Ascending aorta (tissue), 2 donors: ENCODE results near the gene SMPD3. TPM values are rescaled to one million over a fixed set of nuclear protein-coding genes. Genes with fewer than 3 reads are reported as not detected.

Source experiments
- DNase-seq, 2 donors: peaks; one replicate each; pipeline ENCODE4 v3.0.0-alpha.2; 2019; ENCODE audit warnings: low spot score in 2 of 2
- H3K27ac ChIP-seq, 2 donors: fragments of 200-600 bp; sonication (generic); one replicate each; pipeline ENCODE4 v1.5.1; 2016 to 2017; ENCODE audit warnings: mild to moderate bottlenecking in 1 of 2
- H3K27me3 ChIP-seq: fragments of 200-600 bp; sonication (generic); one replicate; pipeline ENCODE4 v1.5.1; 2017
- H3K36me3 ChIP-seq, 2 donors: fragments of 200-600 bp; sonication (generic); one replicate each; pipeline ENCODE4 v1.5.1; 2016
- H3K4me1 ChIP-seq, 2 donors: fragments of 200-600 bp; sonication (generic); one replicate each; pipeline ENCODE4 v1.5.1; 2016 to 2017; ENCODE audit warnings: mild to moderate bottlenecking in 1 of 2
- H3K4me3 ChIP-seq, 2 donors: fragments of 200-600 bp; sonication (generic); one replicate each; pipeline ENCODE4 v1.5.1; 2016 to 2017; ENCODE audit warnings: mild to moderate bottlenecking in 1 of 2
- H3K9me3 ChIP-seq, 2 donors: fragments of 200-600 bp; sonication (generic); one replicate each; pipeline ENCODE4 v1.5.1; 2016
- CTCF ChIP-seq, 3 experiments: fragments of 200-600 bp in 2 of 3; fragments of 450-650 bp in 1 of 3; sonication (generic) in 2 of 3; IDR thresholded peaks; one replicate each; pipeline ENCODE4 v1.5.1; 2016 to 2019; ENCODE audit warnings: antibody characterized with exemption in 3 of 3, mild to moderate bottlenecking in 1 of 3, moderate library complexity in 1 of 3
- intact Hi-C: fragments of 100-400 bp; cut with DNase I; formaldehyde crosslinking; loops from one replicate; pipeline ENCODE4 v1.15.1; 2023
- total RNA-seq: library from RNA; depleted of rRNA; stranded (reverse); fragments of >200 nt; gene quantifications from one replicate; pipeline ENCODE4 v1.1.0, GENCODE V29; 2016

SMPD3 gene
- total RNA-seq, 1 donor from 2014 or later, result not detected

GRCh38 chr16:68361485-68361884, 86.8 kb downstream of the SMPD3 start:
- Histone ChIP-seq H3K9me3 (no peaks in the 10 kb centered on the region), H3K27me3 (no peaks in the 10 kb centered on the region), H3K36me3 (peaks cover 18 to 27% of the 10 kb centered on the region in 2 donors), H3K27ac (no peak overlapping the region), H3K4me3 (no peak overlapping the region), H3K4me1 (no peaks in the 10 kb centered on the region)
- no peak for DNase-seq
- intact Hi-C loops, result no loop called here
- no peak for TF ChIP-seq CTCF (IDR thresholded peaks at IDR 0.05)

- TF ChIP-seq CTCF (IDR thresholded peaks at IDR 0.05), result no peak
- intact Hi-C loops, result no loop called here
- DNase-seq, result no peak
- Histone ChIP-seq H3K4me1 (no peaks in the 10 kb centered on the region), H3K27me3 (no peaks in the 10 kb centered on the region), H3K27ac (no peak overlapping the region), H3K4me3 (no peak overlapping the region), H3K36me3 (peaks cover 23 to 32% of the 10 kb centered on the region in 2 donors), H3K9me3 (no peaks in the 10 kb centered on the region)
These were observed 87.4 kb downstream of the SMPD3 start for GRCh38 chr16:68360956-68361355.

GRCh38 chr16:68360547-68360946, 87.8 kb downstream of the SMPD3 start:
- no peak for TF ChIP-seq CTCF (IDR thresholded peaks at IDR 0.05)
- no peak overlapping the region for H3K4me3 ChIP-seq
- no peaks in the 10 kb centered on the region for H3K9me3 ChIP-seq
- intact Hi-C loops, result no loop called here
- no peak for DNase-seq
- no peaks in the 10 kb centered on the region for H3K27me3 ChIP-seq
- peaks cover 27 to 36% of the 10 kb centered on the region in 2 donors for H3K36me3 ChIP-seq
- H3K4me1 ChIP-seq, result no peaks in the 10 kb centered on the region
- H3K27ac ChIP-seq, result no peak overlapping the region

DNA sequence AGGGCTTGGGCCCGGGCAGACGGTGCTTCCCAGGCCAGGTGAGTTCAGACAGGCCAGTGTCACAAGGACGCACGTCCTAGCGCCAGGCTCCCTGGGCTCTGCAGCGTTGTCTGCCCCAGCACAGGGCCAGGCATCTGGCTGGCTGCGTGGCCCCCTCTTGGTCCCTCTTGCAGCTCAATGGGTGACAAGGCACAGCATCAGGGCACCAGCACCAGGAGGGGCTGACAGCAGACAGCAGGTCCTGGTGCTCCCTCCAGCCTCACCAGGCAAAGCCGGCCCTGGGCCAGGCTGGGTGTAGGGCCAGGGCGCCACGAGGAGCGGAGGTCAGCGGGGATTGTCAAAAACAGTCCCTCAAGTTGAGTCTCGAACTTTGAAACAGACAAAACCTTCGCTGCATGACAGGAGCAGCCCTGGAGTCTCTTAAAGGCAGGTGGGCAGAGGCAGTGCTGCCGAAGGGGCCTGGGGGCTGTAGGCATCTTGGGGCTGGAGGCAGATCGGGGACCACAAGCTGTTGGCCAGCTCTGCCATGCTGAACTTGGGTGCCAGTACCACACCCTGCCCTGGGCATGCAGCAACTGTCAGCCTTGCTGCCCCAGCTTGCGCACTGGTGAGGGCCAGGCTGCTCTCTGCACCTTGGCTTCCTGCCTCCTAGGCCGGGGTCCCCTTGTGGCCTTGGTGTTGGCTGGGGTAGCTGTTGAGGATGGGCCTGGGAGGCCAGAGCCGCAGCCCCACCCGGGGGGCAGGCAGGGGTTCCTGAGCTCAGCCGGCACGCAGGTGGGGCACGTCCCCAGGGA, 88.7 kb downstream of the SMPD3 start:
- TF ChIP-seq CTCF (IDR thresholded peaks at IDR 0.05), result no peak
- H3K4me1 ChIP-seq, result no peaks in the 10 kb centered on the region
- H3K9me3 ChIP-seq, result no peaks in the 10 kb centered on the region
- H3K27ac ChIP-seq, result no peak overlapping the region
- no peak for DNase-seq
- H3K4me3 ChIP-seq, result no peak overlapping the region
- intact Hi-C loops, result no loop called here
- no peaks in the 10 kb centered on the region for H3K27me3 ChIP-seq
- peaks cover 36 to 38% of the 10 kb centered on the region in 2 donors for H3K36me3 ChIP-seq

- Histone ChIP-seq H3K9me3 (no peaks in the 10 kb centered on the region), H3K4me1 (no peaks in the 10 kb centered on the region), H3K27me3 (no peaks in the 10 kb centered on the region), H3K27ac (no peak overlapping the region), H3K4me3 (no peak overlapping the region), H3K36me3 (peaks cover 42 to 43% of the 10 kb centered on the region in 2 donors)
- DNase-seq, result no peak
- intact Hi-C loops, result no loop called here
- TF ChIP-seq CTCF (IDR thresholded peaks at IDR 0.05), result no peak
These were observed 89.4 kb downstream of the SMPD3 start for GRCh38 chr16:68358951-68359350.
